Glutamatergic neuron (in vitro differentiated cells): ENCODE results near the gene CDK19. TPM values are rescaled to one million over a fixed set of nuclear protein-coding genes. Genes with fewer than 3 reads are reported as not detected.
"Not testable (repeated sequence)": the region's sequence is repeated elsewhere in the genome, so short reads cannot be mapped to it uniquely, and the experiment has no call there.

ENCODE experiments used
- DNase-seq: peaks from one replicate; pipeline ENCODE4 v3.0.0; 2022
- H3K27ac Mint-ChIP-seq: one replicate; pipeline ENCODE4 v1.8.0; 2020; ENCODE audit warnings: mild to moderate bottlenecking, mixed read lengths, inconsistent platforms; ENCODE audit not compliant: unreplicated experiment
- H3K27me3 Mint-ChIP-seq: one replicate; pipeline ENCODE4 v1.8.0; 2020; ENCODE audit warnings: mild to moderate bottlenecking, moderate library complexity, mixed read lengths, inconsistent platforms; ENCODE audit not compliant: unreplicated experiment
- H3K36me3 Mint-ChIP-seq: one replicate; pipeline ENCODE4 v1.8.0; 2020; ENCODE audit warnings: mild to moderate bottlenecking, mixed read lengths, inconsistent platforms; ENCODE audit not compliant: unreplicated experiment
- H3K4me1 Mint-ChIP-seq: one replicate; pipeline ENCODE4 v1.8.0; 2020; ENCODE audit warnings: mild to moderate bottlenecking, low read depth, mixed read lengths, inconsistent platforms; ENCODE audit not compliant: unreplicated experiment
- H3K4me3 Mint-ChIP-seq: one replicate; pipeline ENCODE4 v1.8.0; 2020; ENCODE audit warnings: mild to moderate bottlenecking, mixed read lengths, inconsistent platforms; ENCODE audit not compliant: unreplicated experiment
- H3K9me3 Mint-ChIP-seq: one replicate; pipeline ENCODE4 v1.8.0; 2020; ENCODE audit warnings: mild to moderate bottlenecking, moderate library complexity, mixed read lengths, inconsistent platforms; ENCODE audit not compliant: unreplicated experiment
- CTCF ChIP-seq: fragments of 200-600 bp; sonication (generic); IDR thresholded peaks from one replicate; pipeline ENCODE4 v1.5.0; 2021; ENCODE audit not compliant: partially characterized antibody, unreplicated experiment
- total RNA-seq: library from RNA; stranded (reverse); fragmentation: NEBNext Ultra II Directional; extraction: Animal tissue kit (Norgen Biotek cat#: 25700); gene quantifications from one replicate; pipeline ENCODE4 v1.2.1, GENCODE V29; 2021; ENCODE audit not compliant: unreplicated experiment

CDK19 gene
- total RNA-seq, 1 donor from 2014 or later, result 20.8 TPM

GRCh38 chr6:110748453-110748852 lies 66.8 kb downstream of the CDK19 start:
- H3K27me3 Mint-ChIP-seq, result no peaks in the 10 kb centered on the region
- no peaks in the 10 kb centered on the region for H3K36me3 Mint-ChIP-seq
- no peak for DNase-seq
- no peak for TF ChIP-seq CTCF
- H3K9me3 Mint-ChIP-seq, result no peaks in the 10 kb centered on the region
- no peak overlapping the region for H3K4me3 Mint-ChIP-seq
- no peak overlapping the region for H3K27ac Mint-ChIP-seq
- no peaks in the 10 kb centered on the region for H3K4me1 Mint-ChIP-seq

- DNase-seq, result no peak
- Mint-ChIP-seq H3K4me1 (no peaks in the 10 kb centered on the region), H3K4me3 (no peak overlapping the region), H3K9me3 (peaks cover 4% of the 10 kb centered on the region), H3K27ac (no peak overlapping the region), H3K36me3 (peaks cover 12% of the 10 kb centered on the region), H3K27me3 (peaks cover 4% of the 10 kb centered on the region)
- TF ChIP-seq CTCF, result no peak
Measured at GRCh38 chr6:110746680-110747079, 68.6 kb downstream of the CDK19 start.

DNA sequence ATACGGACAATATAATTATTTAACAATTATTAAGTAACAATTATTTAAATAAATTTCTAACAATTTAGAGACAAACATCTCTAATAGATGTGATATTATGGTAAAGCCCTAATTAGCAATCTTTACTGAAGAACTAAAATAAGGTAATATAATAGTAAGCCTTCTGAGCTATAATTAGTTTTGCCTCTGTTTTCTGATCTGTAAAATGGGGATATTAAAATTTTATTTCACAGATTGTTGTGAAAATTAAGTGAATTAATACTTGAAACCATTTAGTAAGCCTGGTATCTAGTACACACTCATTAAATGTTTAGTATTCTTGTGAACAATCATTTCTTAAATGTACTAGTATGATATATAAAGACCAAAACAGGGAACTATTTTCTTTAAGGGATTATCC lies 70.3 kb downstream of the CDK19 start:
- TF ChIP-seq CTCF, result no peak
- Mint-ChIP-seq H3K4me1 (no peaks in the 10 kb centered on the region), H3K4me3 (no peak overlapping the region), H3K27me3 (peaks cover 4% of the 10 kb centered on the region), H3K9me3 (peaks cover 4% of the 10 kb centered on the region), H3K27ac (no peak overlapping the region), H3K36me3 (peaks cover 18% of the 10 kb centered on the region)
- no peak for DNase-seq

GRCh38 chr6:110742552-110742951 lies 72.7 kb downstream of the CDK19 start:
- H3K27ac Mint-ChIP-seq, H3K4me3 Mint-ChIP-seq, H3K4me1 Mint-ChIP-seq, H3K27me3 Mint-ChIP-seq, DNase-seq, H3K9me3 Mint-ChIP-seq: not testable (repeated sequence)
- H3K36me3 Mint-ChIP-seq, result peaks cover 18% of the 10 kb centered on the region

- no peak overlapping the region for H3K27ac Mint-ChIP-seq
- H3K4me3 Mint-ChIP-seq, result no peak overlapping the region
- H3K27me3 Mint-ChIP-seq, result peaks cover 4% of the 10 kb centered on the region
- peaks cover 4% of the 10 kb centered on the region for H3K9me3 Mint-ChIP-seq
- no peak for DNase-seq
- peaks cover 18% of the 10 kb centered on the region for H3K36me3 Mint-ChIP-seq
- no peak for TF ChIP-seq CTCF
- H3K4me1 Mint-ChIP-seq, result no peaks in the 10 kb centered on the region
Measured at GRCh38 chr6:110741517-110741916, 73.8 kb downstream of the CDK19 start.
